Activated CD4-positive, alpha-beta T cell treated with anti-CD3 and anti-CD28 coated beads, Interleukin-2, amount 50 U/mL, for 1 hour (primary cell): Measurements from ENCODE around the gene CIB2.

ENCODE experiments used
- DNase-seq: peaks from one replicate; pipeline ENCODE4 v3.0.0-alpha.2; 2020

The CIB2 gene

DNA sequence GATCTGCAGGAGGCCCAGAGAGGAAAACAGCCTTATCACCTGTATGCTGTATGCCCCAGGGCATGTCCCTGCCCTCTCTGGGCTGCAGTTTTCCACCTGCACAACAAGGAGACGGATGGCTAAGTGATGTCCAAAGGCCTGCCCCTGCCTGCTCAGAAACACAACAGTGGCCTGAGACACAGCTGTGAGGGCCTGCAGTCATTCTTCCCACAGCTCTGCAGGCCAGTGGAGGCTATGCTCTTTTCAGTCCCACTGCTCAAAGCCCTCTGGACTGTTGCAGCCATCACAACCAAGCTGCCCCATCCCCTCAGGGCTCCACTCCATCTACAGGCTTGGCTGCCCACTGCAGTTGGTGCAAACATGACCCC lies 48.5 kb downstream of the CIB2 start:
- DNase-seq, result no peak

DNA sequence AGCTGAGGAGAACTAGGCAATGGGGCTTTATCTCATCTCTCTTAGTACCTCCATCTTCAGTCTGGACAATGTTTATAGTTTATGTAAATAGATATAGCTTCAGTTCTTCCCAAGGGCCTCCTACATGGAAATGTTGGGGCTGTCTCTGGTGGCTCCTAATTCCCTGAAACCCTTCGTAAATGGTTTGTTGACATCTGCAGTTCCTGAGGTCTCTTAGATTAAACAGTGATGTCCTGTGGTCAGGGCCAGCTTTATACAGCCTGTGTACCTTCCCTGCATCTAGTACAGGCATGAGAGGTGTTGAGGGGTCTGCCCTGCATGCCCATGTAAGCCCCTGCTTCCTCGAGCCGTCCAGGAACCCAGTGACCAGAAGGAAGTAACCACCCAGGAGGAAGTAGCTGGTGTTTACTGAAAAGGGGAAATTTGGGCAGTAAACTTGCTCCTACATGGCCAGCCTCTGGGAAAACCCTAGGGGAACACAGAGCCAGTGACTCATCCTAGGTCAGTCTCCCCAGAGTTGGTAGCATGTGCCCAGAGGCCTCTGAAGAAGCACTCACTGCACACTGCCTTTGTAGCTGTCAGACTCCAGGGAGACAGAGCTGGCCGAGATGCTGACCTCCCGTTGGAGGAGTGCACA lies 49.0 kb downstream of the CIB2 start:
- no peak for DNase-seq

DNA sequence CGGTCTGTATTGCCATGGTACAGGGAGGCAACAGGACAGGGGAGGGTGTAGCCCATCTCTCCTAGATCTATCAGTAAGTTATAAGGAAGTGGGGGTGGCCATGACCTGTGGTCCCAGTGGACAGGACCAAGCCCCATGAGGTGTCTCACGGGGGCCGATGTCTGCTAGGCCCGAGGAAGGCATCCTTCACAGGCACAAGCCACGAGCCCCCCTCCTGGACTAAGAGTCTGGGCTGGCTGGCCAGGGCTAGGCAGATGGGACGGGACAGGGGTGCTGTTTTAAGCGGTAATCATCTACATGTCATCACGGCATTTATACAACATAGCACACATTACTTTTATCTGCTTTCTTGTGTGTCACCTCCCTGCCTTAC lies 51.2 kb downstream of the CIB2 start:
- DNase-seq, result no peak

DNA sequence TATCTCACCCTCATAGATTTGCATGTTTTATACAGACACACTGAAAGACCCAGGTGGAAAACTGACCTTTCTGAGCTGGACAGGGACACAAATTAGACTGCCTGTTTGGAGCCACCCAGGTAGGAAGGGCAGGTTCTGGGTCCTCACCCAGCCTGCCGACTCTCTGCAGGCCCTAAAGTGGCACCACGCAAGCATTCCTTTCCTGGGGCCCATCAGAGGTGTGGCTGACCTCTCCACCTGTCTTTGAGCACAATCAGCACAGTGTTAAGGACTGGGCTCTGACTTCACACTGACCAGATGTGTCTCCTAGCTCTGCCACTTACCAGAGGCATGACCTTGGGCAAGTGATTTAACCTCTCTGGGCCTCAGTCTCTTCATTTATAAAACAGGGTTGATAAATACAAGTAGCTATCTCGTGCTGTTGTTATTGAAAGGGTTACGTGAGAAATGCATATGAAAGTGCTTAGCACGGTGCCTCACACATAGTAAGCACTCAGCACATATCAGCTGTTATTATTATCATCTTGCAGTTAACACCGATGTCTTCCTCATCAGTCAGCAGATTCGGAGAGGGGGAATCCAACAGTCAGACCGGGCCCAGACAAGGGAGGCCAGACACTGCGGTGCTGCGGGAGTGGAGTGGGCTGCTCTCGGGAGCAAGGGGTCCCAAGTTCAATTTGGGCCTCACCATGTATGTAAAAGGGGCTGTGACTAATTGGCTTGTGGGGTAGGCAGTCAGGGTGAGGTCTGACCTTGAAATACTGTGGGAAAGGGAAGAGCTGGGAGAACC lies 51.8 kb downstream of the CIB2 start:
- DNase-seq, result no peak

DNA sequence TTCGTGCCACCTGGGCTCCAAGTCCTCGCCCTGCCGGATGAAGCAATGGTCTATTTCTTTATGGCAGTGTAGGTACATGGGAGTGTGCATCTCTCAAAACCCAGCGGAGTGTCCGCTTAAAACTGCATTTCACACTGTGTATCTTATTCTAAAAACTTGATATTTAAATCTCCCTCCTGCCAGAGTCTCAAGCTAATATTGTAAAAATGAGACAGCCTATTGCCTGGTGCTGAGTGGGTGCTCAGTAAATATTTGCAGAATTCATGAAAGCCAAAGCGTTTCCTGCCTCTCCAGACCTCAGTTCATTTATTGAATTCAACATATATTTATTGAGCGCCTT lies 53.4 kb downstream of the CIB2 start:
- no peak for DNase-seq

DNA sequence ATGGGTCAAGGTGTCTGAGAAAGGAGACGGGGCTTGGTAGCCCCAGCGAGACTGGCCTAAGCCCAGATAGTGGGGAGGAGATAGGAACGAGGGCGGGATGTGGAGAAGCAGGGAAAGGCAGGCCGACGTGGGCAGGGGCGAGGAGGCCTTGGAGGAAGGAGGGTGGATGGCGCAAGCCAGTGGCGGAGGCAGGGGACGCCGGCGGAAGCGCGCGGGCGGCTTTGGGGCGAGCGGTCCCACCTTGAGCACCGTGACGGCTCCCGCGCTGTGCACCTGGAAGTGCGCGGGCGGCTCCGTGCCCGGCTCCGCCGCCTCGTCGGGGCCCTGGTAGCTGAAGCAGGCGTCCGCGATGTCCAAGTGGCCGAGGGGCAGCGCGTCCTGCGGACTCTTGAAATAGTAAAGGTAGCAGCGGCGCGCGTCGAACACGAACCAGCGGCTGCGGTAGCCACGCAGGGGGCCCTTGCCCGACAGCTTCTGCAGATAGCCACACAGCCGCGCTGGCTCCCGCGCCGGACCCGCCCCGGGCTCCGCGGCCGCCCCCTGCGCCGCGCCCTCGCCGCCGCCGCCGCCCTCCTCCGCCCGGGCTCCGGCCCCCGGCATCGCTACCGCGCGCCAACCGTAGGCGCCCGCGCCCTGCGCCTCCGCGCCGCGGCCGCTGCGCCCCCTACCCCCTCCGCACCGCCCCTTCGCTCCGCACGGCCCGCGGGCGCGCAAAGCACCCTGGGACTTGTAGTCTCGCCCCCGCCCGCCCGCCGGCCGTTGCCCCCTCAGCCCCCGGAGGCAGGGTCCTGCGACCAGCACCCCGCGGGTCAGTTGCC lies 54.0 kb downstream of the CIB2 start, which contains the start of gene TBC1D2B:
TBC1D2B (minus strand) TSS at position 659 of the 818 bp plus-strand sequence; CDS start at position 600, 59 bp downstream.
- peak; percentile 69 for DNase-seq

DNA sequence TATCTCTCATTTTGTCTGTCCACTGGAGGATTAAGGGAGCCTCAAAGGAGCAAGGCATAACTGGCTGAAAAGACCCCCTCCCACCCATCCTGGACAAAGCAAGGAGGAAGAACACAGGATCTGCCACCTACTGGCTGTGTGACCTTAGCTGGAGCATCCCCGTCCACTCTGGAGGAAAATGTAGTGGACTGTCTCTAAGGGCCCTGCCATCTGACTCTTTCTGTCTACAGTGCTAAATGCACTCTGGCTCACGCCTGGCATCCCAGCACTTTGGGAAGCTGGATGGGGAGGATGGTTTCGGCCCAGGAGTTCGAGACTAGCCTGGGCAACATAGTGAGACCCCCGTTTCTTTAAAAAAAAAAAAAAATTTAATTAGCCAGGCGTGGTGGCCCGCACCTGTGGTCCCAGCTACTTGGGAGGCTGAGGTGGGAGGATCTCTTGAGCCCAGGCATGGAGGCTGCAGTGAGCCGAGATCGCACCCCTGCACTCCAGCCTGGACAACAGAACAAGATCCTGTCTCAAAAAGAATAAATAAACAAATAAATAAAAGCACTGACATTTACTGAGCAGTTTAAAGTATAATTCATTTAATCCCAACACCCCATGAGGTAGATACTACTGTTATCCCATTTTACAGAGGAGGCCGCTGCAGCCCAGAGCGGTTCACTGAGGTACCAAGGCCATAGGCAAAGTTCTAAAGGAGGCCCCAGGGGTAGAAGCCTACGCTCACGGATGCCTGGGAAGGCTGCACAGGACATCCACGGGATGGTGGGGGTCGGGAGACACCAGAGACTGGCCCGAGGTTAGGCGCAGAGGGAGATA lies 54.8 kb downstream of the CIB2 start:
- no peak for DNase-seq

DNA sequence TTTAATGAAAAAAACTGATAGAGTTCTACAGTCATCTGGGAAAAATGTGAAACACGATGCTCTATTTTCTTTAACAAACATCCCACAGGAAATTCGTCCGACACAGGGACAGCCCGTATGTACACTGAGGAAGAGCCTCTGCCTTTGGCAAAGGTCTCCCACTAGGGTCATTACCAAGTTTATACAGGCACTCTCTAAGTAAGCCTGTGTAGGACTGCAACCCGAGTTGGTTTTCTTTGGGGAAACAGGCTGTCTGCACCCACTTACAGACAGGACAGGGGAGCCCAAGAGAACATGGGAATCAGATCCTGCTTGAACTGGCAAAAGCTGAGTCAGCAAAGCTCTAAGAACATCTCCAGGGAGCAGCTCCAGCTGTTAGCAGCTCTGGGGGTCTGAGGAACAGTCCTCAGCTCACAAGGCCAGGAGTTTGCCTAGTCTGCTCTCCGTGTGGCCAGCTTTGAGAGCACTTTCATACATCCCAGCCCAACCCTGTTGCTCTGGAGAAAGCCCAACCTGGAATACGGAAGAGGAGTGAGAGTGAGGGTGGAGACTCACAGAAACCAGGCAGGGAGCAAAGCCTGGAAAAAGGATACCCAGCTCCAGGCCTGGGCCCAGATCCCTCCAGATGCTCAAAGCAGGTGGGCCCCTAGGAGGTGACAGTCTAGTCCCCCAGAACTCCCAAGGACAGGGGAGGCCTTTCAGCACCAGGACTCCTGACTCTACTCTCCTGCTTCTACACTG lies 55.6 kb downstream of the CIB2 start:
- DNase-seq, result no peak

DNA sequence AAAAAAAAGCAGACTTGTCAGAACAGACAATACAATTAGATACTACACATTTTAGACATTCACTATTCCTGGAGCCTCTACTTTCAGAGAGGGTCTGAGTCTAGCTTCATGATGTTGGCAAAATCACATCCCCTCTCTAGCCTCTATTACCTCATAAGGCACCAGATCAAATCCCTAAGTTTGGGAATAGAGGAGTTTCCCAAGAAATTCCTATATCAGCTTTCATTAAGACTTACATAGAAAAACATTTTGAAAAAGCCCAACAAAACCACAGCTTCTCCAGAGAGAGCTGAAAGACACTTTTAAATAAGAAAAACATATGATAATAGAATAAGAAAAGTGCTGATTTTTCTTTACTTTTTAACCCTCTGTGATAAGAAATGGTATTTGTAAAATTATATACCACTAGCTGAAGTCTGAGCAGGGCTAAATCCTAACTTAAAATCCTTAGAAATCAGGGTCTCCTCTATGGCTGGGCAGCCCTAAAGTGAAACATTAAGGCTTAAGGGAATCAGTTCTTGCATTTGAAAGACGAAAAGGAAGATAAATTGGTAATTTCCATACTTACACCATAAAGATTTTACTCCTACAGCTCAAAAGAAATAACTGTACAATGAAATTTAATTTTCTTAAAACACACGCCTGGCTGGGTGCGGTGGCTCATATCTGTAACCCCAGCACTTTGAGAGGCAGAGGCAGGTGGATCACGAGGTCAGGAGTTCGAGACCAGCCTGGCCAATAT lies 58.0 kb downstream of the CIB2 start:
- DNase-seq, result no peak

DNA sequence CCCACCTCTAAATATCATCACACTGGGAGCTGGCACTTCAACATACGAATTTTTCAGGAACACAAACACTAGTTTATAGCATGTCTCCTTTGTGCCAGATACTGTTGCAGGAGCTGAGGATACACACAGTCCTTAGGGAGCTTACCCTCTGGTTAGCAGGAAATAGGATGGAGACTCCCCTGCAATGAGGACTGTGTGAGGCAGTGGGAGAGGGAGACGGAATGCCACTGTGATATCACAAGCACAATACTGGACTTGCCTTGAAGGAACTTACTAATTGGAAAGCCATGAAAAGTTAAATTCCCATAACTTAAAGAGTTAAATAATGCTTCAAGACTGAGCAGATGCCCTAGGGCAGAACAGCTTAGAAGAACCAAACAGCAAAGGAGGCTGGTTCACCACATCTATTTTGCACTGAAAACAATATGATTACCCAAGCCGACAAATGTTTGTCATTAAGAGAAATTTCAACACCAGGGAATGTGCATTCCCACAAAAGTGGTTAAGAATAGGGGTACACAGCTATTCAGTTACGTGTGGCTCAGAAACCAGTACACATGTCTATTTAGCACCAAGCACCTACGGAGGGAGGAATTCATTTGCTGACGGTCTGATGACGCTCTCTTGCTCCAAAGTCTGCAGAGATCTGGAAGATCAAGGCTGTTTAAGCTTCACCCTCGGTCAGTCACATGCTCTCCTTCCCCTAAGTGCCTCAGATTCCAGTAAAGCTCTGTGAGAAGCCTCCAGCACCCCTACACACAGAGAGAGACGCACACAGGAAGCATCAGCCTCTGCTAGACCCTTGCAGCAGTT lies 59.0 kb downstream of the CIB2 start:
- DNase-seq, result no peak

DNA sequence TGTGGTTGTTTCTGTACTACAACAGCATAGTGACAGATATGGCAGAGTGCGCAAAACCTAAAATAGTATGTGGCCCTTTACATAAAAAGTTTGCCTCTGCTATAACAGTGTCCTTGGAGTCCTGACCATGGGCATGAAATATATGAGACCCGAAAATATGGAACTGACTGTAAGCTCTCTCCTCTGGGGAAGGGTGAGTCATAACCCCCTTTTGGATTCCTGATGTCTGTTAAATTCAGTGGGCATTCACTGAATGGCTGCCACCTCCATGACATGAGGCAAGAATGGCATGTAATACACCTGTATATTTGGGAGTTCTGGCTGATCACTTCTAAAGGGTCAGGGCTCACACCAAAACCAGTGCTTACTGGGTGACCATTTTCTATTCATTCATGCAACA lies 59.9 kb downstream of the CIB2 start:
- DNase-seq, result no peak

DNA sequence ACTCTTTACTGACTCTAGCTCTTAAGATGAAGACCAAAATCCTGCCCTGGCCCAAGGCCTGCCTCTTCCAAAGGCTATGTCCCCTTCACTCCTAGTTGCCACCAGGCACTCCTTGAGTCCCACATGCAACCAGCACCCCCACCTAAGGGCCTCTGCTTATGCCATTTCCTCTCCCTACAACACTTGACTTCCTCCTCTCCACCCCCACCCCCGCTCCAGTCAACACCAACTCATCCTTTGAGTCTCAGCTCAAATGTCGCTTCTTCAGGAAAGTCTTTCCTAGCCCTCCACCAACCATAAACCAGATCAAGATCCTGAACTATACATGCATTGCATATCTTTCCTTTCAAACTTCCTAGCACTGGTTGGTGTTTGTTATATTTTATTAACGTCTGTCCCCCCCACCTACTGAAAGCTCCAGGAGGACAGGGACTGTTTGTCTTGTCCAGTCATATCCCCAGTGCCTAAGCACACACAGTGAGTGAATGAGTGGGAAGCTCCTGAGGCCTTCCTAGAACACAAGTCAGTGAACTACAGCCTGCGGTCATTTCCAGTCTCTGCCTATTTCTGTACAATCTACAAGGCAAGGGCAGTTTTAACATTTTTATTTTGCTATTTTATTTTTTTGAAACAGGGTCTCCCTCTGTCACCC lies 61.1 kb downstream of the CIB2 start:
- no peak for DNase-seq

DNA sequence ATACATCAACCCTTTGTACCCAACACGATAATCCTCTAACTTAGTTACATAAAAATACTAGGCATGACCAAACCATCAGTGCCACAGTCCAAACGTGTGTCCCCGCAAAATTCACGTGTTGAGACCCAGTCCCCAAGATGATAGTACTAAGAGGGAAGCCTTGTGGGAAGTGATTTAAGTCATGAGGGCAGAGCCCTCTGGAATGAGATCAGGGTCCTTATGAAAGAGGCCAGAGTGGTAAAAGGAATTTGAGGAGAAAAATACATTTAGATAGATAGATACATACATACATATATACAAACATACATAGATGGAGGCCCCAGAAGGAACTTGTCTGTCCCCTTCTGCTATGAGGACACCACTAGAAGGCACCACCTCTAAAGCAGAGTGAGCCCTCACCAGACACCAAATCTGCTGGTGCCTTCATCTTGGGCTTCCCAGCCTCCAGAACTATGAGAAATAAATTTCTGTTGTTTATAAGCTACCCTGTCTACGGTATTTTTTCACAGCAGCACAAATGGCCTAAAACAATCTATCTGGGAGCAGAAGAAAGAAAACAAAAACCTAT lies 61.7 kb downstream of the CIB2 start:
- no peak for DNase-seq

DNA sequence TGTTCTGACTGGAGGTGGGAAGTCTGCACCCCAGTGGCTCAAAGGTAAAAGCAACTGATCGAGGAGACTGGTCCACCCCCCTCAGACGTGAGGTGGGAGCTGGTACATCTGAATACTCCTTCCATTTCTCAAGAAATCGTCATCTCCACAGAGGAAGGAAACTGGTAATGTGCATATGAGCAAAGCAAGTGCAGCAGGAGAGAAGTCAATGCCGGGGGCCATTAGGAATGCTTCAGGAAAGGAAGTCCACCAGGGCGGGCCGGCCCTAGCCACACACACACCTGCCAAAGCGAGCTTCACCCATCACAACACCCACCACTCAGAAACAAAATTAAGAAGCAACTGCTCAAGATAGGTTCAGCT lies 62.2 kb downstream of the CIB2 start:
- no peak for DNase-seq

DNA sequence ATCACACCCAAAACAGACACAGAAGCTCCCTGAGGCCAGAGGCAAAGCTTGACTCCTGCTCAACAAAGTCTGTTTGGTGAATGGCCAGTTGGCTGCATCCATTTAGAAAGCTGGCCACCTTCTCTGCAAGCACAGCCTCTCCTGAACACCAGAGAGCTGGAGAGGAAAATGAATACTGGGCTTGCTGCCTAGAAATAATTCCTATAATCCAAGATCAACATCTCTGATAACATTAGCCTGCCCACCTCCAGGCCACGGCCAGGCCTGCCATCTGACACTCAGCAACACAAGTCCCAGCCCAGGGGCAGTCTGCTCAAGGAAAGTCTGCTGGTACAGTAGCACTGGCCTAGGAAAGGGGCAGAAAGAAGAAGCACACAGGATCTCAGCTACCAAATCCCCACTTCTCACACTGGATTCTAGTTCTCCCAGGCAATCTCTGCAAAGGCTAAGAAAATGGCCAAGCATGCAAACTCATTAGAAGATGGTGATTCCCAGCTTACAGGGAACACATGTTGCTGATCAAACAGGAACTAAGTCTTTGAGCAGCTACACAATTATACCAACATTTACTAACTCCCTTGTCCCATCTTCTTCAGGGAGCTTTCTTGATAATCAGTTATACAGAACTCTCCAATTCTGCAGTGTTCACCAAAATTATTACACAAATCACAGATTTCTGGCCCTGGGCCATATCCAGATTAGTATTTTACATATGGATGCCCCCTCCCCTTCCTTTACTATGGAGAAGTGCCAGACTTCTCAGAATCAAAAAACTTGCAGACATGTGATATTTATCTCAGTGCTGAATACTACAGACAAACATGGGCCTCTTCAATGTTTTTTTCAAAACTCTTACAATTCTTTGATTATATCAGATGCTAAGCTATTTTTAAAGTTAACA lies 63.7 kb downstream of the CIB2 start:
- DNase-seq, result no peak

DNA sequence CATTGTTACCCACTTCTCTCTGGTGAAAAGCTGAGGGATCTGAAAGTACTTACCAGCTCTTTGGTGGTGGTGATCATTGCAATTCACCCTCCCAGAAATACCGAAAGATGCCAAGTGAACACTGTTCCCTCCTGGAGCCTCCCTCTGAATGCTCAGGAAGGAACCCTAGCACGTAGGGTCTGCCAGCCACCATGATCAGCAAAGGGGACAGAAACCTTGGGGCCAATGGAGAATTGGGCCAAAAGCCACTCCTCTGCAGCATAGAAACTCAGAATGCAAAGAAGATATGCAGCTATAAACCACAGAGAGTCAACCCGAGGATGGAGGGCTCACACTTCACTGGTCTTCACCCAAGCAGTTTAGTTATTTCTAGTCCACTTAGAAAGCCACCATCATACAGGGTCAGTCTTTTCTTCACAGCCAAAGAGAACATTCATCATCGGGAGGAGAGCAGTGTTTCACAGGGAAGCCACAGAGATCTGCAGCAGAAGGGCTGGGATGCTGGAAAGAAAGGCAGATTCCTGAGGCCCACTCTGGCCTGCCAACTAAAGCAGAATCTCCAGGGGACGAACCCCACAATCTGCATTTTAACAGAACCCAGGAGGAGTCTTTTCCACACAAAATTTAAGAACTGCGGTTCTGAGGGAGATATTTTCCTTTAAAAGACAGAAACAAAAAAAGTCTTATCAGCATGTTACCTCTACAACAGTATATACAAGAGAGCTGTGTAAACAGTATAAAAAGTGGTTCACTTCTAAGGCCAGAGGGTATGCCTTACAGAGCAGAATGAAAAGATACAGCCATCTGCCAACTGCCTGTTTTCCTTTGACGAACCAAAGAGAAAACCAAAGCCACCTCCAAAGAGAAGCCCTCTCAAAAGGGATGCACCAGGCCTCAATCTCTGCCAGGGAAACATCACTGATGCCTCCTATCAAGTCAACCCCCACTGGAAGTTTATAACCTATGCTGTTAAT lies 65.0 kb downstream of the CIB2 start:
- DNase-seq, result no peak

DNA sequence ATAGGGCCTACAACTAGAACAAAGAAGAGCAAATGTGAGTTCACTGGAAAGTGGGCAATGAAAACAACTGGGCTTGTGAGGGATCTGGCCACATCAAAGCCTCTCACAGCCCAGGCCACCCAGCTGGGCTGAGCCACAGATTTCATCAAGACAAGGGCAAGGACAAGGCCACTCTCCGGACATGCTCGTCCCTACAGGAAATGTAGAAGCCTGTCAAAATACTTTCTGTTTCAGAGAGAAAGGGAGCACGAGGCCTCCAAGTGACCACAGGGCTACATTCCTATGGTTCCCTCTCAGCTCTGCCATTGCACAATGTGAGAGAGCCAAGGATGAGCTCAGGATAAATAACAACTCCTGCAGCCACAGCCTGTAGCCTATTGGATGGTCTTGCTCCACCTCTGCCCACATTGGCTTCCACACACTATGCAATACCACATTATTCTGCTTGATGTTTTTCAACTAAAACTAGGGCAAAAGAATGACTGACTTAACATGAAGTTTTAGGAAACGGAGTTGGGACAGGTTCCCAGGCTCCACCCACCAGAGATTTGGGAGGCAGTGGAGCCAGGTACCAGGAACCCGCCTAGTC lies 65.9 kb downstream of the CIB2 start:
- DNase-seq, result no peak
